ENCODE results near the gene SH3TC2.

DNA sequence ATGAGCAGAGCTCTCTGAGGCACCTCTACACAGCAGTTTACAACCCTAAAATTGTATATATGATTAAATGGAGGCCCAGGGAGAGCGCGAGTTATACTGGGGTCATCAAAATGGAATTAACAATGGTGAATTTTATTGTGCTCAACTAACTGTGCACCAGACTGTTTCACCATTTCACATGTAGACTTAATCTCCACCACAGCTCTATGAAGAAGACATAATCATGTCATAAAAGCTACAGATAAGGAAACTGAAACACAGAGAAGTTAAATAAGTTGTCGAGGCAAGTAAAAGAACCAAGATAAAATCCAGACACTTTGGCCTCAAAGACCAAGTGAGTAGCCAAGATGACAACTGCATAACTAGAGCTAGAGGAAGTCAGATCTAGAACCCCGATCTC, 1.5 kb downstream of the SH3TC2 start:
- TF ChIP-seq POLR2AphosphoS5 (IDR thresholded peaks at IDR 0.05; ENCODE audit: low read depth, low read length) = no peak
- TF ChIP-seq, protein P1, sequence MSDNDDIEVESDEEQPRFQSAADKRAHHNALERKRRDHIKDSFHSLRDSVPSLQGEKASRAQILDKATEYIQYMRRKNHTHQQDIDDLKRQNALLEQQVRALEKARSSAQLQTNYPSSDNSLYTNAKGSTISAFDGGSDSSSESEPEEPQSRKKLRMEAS (IDR thresholded peaks at IDR 0.05; ENCODE audit: low read depth) = no peak
- TF ChIP-seq IRF3 (IDR thresholded peaks at IDR 0.05; ENCODE audit: low read depth, low read length) = no peak
- TF ChIP-seq, protein P2, sequence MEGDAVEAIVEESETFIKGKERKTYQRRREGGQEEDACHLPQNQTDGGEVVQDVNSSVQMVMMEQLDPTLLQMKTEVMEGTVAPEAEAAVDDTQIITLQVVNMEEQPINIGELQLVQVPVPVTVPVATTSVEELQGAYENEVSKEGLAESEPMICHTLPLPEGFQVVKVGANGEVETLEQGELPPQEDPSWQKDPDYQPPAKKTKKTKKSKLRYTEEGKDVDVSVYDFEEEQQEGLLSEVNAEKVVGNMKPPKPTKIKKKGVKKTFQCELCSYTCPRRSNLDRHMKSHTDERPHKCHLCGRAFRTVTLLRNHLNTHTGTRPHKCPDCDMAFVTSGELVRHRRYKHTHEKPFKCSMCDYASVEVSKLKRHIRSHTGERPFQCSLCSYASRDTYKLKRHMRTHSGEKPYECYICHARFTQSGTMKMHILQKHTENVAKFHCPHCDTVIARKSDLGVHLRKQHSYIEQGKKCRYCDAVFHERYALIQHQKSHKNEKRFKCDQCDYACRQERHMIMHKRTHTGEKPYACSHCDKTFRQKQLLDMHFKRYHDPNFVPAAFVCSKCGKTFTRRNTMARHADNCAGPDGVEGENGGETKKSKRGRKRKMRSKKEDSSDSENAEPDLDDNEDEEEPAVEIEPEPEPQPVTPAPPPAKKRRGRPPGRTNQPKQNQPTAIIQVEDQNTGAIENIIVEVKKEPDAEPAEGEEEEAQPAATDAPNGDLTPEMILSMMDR (IDR thresholded peaks at IDR 0.05) = no peak
- TF ChIP-seq EP300 (IDR thresholded peaks at IDR 0.05; ENCODE audit: borderline replicate concordance in 1 of 2, low read depth in 1 of 2, low read length in 1 of 2) = no peak
- no peak for TF ChIP-seq GABPA (IDR thresholded peaks at IDR 0.05; ENCODE audit: low read depth)
- TF ChIP-seq EZH2phosphoT487 (IDR thresholded peaks at IDR 0.05; ENCODE audit: borderline replicate concordance, low read depth) = no peak
- TF ChIP-seq CHD2 (IDR thresholded peaks at IDR 0.05; ENCODE audit: low read length, partially characterized antibody) = no peak
- TF ChIP-seq NRF1 (IDR thresholded peaks at IDR 0.05; ENCODE audit: low read depth, low read length) = no peak
- TF ChIP-seq SIN3A (IDR thresholded peaks at IDR 0.05; ENCODE audit: borderline replicate concordance, low read depth, low read length) = no peak
- no peak for TF ChIP-seq MEF2A (IDR thresholded peaks at IDR 0.05; ENCODE audit: borderline replicate concordance, low read depth)
- TF ChIP-seq NFIC (IDR thresholded peaks at IDR 0.05; ENCODE audit: borderline replicate concordance) = no peak

Data from SK-N-SH (cell line).